ENCODE results near the gene IZUMO2.
"Not testable (repeated sequence)": the region's sequence is repeated elsewhere in the genome, so short reads cannot be mapped to it uniquely, and the experiment has no call there.

IZUMO2 gene

DNA sequence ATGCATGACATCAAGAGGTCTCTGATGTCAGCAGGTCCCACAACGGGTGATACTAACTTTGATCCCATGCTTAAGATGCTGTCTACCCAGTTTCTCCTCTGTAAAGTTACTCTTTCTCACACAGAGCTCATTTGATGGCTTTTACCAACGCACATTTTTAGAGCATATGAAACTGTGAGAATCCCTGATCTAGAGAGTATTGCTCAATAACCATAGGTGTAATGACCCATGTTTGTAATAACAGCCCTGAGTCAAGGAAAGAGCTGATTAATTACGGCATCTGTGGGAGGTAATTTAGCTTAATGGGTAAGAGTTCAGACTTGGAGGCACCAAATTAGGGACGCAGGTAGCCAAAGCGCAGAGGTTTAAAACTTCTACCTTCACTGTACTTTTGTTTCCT lies 18.0 kb upstream of the IZUMO2 start:
- DNase-seq = no peak

DNA sequence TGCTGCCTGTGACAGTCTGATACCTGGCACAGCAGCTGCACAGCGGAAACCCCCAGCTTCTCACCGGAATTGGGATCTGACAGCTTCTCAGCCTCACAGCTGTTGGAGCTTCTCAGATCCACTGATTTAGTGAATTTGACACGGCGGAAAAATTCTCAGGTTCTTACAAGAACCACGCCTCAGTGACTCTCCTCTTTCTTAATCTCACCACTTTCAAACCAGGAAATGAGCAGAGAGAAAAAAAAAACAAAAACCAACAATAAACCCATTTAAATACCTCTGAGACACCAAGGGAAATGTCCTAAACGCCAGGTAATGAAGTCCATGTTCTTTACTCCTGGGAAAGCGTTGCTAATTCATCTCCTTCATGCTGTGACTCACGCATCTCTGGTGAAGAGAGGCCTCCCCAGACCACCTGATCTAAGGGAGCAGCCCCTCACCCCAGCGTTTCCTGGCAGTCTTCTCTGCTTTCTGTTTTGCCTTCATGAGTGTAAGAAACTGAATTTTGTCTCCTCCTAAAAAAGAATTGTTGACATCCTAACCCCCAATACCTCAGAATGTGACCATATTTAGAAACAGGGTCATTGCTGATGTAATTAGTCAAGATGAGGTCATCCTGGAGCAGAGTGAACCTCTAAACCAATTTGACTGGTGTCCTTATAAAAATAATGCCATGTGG lies 15.9 kb upstream of the IZUMO2 start:
- DNase-seq = no peak

DNA sequence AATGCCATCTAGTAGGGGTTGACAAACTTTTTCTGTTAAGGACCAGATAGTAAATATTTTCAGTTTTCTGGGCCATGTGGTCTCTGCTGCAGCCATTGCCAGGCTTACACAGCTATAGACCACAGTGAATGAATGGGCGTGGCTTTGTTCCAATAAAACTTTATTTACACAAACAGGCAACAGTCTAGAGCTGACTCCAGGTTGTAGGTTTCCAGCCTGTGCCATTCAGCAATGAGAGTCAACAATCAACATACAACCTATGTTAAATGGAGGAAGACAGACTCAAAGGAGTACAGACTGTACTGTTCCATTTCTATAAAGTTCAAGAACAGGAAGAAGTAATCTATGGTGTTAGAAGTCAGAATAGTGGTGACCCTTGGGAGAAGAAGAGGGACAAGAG lies 15.2 kb upstream of the IZUMO2 start:
- DNase-seq = no peak

DNA sequence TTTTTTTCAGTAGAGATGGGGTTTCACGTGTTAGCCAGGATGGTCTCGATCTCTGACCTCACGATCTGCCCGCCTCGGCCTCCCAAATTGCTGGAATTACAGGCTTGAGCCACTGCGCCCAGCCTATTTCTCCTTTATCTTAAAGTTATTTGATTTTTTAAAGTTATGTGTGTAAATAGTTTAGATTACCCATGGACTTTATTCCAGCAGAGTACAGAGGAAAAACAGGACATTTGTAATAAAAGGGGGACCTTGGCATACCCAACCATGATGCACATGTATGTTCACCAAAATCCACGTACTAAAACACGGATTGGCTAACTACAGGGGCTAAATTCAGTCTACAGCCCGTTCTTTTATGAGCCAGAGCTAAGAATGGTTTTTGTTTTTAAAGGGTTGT lies 13.7 kb upstream of the IZUMO2 start:
- no peak for DNase-seq

DNA sequence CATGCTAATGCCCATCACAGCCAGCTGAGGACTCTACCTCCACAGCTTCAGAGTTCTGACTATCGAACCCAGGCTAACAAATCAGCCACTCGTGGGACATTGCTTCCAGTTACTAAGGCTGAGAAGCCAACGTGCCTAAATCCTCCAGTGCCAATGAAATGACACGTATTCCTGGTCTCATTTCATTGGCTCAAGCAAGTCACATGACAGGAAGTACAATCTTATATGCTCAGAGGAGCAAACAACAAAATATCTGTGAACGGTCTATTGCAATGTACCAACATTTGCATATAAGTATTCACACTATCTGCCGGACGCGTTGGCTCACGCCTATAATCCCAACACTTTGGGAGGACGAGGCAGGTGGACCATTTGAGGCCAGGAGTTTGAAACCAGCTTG lies 12.8 kb upstream of the IZUMO2 start:
- DNase-seq = no peak

DNA sequence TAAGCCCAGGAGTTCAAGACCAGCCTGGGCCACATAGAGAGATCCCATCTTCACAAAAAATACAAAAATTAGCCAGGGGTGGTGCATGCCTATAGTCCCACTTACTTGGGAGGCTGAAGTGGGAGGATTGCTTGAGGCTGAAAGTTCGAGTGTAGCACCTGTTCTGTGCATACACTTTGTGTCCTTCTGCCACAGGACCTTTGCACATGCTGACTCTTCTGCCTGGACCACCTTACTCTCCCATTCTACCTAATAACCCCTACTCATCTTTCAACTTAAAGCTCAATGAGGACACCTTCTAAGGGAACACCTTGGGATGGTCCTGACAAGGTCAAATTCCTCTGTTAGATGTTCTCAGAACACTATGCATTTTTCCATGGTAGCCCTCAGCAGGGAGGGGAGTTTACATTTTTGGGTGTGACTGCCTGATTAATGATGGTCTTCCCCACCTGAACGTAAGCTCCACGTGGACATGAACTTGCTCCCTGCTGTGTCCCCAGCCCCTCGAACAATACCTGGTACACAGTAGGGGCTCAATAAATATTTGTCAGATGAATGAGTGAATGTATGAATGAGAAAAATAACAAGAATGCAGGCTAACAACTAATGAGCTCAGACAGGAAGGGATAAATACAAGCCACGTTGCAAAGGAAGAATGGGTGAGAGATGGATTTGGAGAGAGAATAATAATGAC lies 11.2 kb upstream of the IZUMO2 start:
- no peak for DNase-seq

DNA sequence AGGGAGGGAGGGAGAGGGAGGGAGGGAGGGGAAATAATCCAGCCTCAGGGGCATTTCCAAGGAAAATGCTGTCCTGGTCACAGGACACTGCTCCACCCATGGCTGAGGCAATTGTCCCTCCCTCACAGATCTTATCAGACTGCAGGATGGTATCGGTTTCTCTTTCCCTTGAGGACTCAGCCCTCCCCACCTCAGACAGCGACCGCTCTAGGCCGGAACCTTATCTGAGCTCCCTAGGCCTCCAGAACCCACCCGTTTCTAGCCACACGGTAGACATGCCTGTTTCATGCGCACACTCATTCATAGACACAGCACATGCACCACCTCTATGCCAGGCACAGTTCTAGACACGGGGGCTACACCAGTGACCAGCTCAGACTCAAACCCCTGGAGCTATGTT lies 10.0 kb upstream of the IZUMO2 start:
- no peak for DNase-seq

DNA sequence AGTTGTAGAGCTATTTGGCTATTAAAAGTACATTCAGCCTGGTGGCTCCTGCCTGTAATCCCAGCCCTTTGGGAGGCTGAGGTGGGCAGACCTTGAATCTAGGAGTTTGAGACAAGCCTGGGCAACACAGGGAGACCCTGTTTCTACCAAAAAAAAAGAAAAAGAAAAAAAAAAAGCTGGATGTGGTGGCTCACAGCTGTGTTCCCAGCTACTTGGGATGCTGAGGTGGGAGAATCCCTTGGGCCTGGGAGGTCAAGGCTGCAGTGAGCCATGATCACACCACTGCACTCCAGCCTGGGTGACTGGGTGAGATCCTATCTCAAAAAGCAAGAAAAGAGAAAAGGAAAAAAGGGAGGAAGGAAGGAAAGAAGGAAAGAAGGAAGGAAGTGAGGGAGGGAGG lies 9.6 kb upstream of the IZUMO2 start:
- DNase-seq = no peak

DNA sequence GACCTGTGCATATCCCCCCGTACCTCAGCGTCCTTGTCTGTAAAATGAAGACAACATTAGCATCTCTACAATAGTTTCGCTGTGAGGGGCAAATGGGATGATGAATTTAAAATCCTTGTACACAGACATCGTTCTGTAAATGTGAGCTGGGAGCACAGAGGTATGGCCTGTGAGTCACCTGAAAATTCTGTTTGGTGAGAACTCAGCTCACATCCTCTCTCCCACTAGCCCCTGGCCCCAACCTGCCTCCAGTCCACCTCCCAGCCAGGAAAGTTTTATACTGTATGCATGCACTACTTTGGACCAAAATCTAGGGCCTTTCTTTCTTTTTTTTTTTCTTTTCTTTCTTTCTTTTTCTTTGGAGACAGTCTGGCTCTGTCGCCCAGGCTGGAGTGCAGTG lies 8.7 kb upstream of the IZUMO2 start:
- DNase-seq = no peak

DNA sequence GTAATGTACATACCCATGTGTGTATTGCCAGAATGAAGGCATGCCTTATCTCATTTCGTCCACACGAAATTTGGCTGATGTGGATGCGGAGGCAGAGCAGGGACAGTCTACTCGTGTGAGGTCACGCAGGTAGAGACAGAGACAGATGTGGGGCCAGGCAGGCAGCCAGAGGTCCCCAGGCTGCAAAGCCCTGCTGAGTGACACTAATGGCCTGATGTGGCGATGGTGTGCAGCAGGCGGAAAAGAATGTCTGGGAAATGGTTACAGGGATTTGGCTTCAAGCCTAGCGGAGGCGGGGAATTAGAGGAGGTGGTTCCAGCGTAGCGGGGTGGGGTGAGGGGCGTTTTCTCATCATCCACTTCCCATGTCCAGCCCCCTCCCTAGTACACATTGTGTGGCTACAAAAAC lies 4.2 kb upstream of the IZUMO2 start:
- no peak for DNase-seq

DNA sequence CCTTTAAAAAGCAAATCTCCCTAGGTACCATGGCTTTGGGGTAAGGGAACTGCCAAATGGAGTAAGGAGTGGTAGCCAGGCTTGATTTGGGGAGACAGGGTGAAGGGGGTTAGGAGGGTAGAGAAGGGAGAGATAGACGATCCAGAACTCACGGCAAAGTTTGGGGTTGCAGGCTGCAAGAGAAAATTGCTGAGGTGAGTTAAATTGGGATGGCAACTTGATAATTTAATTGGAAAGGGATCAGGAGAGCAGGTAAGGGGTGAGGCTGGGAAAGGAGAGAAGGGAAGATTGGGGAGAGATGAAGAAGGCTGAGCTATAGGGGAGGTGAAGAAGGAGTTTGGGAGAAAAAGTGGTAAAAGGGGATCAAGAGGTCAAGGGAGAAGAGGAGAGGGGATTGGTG lies 4.0 kb downstream of the IZUMO2 start:
- DNase-seq = no peak

DNA sequence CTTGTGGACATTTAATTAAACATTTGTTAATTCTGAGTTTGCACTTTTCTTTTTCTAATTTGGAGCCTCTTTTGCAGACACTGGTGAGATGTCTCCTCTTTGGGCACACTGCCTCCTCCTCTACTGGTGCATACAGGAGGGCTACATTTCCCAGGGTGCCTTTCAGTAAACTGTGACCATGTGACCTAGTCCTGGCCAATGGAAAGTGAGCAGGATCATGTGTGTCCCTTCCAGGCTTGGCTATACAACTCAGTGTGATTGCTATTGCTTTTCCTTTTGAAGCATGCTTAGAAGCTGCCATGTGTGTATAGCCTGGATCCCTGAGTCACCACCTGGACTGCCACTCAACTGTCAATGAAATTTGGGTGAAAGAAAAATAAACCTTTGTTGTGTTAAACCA lies 4.5 kb downstream of the IZUMO2 start:
- DNase-seq = no peak

DNA sequence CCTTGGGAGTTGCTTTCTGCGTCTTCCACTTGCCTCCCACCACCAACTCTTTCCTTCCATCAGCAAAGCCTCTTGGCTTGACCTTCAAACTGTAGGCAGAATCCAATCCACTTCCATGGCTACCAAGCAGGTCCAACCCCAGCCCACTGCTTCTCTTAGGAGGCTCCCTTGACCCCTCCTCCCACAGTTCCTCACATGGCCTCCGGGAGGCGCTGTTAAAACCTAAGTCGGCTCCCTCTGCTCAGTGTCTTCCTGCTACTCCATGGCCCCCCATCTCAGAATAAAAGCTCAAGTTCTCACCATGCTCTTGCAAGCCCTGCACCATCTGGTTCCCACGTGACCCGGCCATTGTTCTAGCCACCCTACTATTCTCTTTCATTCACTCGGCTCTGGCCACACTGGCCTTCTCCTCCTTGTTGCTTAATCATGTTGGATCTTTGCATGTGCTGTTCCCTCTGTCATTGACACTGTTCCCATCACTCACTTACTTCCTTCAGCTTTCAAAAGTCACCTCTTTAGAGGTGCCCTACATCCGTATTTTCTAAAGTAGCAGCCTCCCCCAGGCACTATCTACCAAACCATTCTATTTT lies 7.5 kb downstream of the IZUMO2 start:
- DNase-seq = no peak

DNA sequence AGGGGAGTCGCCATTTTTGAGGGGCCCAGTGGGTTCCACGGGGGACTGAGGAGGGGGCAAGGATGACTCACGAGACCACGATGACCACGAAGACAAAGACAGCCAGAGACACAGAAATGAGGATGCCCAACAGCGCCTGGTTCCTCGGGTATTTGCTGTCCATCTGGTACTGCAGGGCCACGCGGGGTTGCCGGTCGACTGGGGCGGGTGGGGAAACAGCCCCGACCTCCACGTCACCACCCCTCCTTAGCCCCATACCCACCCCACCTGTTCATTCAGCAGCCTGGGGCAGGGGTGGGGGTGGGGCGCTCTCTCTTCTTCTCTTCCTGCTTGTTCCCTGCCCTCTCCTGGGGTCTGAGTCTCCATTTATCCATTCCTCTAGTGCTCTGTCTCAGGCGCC lies 8.6 kb downstream of the IZUMO2 start:
- no peak for DNase-seq

DNA sequence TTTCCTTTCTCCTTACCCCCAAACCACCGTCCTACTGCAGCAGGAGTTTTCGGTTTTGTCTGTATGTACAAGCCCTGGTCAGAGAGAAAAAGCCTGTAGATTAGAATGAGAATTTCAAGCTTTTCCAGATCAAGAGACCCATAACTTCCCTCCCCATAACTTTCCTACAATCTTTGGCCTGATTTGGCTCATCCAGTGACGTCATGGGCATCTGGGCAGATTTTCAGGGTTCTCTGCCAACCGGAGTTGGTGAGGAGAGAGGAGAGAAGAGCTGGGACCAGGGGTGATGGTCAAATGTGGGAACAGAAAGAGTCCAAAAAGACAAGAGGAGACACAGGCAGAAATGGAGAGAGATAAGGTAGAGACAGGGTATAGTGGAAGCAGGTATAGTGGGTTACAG lies 10.5 kb downstream of the IZUMO2 start:
- no peak for DNase-seq

DNA sequence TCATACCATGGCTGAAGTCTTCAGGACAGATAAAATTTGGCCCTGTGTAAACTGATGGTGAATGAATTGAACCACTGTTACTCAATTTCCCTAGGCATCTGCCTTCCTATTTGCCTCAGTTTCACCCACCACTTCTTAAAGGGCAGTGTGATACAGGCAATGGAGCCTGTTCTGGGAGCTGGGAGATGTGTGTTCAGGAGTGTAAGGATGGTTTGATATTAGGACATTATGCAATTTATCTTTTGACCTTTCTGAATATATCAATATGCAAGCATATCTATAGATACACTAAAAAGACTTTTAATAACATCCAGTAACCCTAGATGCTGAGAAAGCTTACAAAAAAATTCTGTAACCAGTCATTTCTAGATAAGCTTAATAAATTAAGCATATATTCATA lies 14.6 kb downstream of the IZUMO2 start:
- no peak for DNase-seq

DNA sequence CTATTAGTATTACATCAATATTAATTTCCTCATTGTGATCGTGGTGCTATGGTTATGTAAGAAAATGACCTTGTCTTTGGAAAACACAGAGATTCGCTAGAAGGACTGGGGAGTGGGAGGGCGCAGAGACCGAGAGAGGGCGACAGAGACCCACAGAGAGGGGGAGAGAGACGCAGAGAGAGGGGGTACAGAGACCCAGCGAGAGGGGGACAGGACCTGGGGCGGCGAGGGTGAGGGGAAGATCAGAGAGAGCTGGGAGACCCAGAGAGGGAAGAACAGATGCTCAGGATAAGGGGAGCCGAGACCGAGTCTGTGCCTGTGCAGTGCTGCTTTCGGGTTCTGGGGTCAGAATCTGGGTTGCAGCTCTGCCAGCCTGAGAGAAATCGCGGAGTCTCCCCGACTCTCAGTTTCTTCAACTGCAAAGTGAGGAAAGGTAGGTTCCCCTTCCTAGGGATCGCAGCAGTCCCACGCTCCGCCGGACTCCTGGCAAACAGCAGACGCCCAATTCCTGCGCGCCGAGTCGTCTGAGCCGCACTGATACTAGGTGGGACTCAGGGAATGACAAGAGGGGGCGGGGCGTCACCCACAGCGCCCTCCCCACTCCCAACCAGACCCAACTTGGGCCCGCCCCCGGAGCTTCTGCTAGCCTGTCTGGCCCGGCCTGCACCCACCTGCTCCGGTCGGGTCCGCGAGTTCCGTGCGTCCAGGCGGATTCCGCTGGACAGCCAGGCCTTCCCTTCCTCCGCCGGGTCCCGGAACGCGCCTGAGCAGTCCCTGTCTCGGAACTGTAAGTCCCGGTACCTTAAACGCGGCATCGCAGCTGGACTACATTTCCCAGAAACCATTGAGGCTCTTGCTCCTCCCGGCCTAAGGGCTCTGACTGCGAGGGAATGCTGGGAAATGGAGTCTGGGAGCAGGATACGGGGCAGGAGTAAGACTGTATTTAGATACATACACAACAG lies 15.3 kb downstream of the IZUMO2 start:
- DNase-seq = peak; percentile 57

DNA sequence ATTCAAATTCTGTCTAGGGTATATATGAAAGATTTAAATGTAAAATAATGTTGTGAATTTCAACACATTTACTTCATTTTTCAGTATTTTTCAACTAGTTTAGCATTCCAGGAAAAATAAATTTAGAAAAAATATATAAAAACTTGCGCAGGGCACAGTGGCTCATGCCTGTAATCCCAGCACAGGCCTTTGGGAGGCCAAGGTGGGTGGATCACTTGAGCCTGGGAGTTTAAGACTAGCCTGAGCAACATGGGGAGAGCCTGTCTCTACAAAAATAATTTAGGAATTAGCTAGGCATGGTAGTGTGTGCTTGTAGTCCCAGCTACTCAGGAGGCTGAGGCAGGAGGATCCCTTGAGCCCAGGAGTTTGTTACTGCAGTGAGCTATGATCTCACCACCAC lies 21.2 kb downstream of the IZUMO2 start:
- DNase-seq = not testable (repeated sequence)

DNA sequence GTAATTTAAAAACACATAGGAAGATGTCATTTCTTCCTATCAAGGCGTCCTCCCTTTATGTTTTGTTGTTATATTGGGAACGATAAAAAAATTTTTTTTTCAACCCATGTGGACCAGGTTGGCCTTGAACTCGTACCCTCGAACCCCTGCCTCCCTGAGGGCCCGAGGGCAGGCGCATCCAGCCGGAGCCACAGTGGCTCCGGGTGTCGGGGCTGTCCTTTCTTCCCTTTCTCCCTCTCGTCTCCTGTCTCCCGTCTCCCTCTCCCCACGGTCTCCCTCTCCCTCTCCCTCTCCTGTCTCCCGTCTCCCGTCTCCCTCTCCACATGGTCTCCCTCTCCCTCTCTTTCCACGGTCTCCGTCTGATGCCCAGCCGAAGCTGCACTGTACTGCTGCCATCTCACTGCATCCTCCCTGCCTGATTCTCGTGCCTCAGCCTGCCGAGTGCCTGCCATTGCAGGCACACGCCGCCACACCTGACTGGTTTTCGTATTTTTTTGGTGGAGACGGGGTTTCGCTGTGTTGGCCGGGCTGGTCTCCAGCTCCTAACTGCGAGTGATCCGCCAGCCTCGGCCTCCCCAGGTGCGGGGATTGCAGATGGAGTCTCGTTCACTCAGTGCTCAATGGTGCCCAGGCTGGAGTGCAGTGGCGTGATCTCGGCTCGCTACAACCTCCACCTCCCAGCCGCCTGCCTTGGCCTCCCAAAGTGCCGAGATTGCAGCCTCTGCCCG lies 22.8 kb downstream of the IZUMO2 start:
- not testable (repeated sequence) for DNase-seq

DNA sequence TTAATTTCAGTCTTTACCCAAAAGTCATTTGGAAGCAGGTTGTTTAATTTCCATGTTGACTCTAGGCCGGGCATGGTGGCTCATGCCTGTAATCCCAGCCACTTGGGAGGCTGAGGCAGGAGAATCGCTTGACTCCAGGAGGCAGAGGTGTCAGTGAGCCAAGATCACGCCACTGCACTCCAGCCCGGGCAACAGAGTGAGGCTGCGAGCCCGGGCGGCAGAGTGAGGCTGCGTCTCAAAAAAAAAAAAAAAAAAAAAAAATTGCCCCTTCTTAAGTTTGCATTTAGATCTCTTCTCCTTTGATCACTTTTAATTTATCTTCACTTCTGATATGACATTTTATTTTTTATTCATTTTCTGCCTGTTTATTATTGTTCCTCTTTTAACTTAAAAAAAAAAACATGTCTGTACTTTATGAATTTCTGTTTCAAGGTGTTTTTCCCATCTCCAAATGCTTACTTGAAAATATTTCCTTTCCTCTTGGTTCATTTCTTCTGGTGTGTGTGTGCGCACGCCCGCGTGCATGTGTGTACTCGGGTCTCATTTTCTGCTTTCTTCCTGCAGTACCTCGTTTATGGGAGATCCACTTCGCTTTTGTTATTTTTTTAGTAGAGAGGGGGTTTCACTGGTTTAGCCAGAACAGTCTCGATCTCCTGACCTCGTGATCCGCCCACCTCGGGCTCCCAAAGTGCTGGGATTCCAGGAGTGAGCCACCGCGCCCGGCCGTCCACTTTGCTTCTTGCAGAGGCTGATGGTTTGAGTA lies 26.3 kb downstream of the IZUMO2 start:
- DNase-seq = not testable (repeated sequence)

DNA sequence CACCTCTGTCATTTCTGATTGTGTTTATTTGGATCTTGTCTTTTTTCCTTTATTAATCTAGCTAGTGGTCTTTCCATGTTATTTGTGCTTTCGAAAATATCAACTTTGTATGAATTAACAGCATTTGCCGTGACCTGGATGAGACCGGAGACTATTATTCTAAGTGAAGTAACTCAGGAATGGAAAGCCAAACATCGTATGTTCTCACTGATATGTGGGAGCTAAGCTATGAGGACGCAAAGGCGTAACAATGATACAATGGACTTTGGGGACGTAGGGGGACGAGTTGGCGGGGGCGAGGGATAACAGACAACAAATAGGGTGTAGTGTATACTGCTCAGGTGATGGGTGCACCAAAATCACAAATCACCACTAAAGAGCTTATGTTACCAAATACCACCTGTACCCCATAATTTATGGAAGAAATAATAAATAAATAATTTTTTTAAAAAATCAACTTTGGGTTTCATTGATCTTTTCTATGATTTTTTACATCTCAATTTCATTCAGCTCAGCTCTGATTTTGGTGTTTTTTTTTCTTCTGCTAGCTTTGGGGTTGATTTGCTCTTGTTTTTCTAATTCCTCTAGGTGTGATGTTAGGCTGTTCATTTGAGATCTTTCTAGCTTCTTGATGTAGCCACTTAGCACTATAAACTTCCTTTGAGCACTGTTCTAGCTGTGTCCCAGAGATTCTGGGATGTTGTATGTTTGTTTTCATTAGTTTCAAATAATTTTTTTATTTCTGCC lies 27.1 kb downstream of the IZUMO2 start:
- DNase-seq = not testable (repeated sequence)
